NCI-H1436 (cell line): Measurements from ENCODE around the gene TP53.

Experiments used
- DNase-seq: peaks from one replicate; lab custom pipeline; 2025; lab: John Stamatoyannopoulos, UW

TP53 gene

GRCh38 chr17:7687072-7687907, at the start of gene TP53:
TP53 (minus strand) TSS chr17:7687490; CDS start chr17:7676594, 10,896 bp downstream.
- peak; percentile 93 for DNase-seq

- DNase-seq = no peak
Measured at GRCh38 chr17:7732981-7733539, 45.8 kb upstream of the TP53 start.

GRCh38 chr17:7729816-7730215, 42.5 kb upstream of the TP53 start:
- no peak for DNase-seq

- DNase-seq = no peak
Measured at GRCh38 chr17:7727886-7728285, 40.6 kb upstream of the TP53 start.

GRCh38 chr17:7721612-7722011, 34.3 kb upstream of the TP53 start:
- no peak for DNase-seq

GRCh38 chr17:7720125-7720524, 32.8 kb upstream of the TP53 start:
- no peak for DNase-seq

GRCh38 chr17:7719661-7720060, 32.4 kb upstream of the TP53 start:
- DNase-seq = no peak

- no peak for DNase-seq
Measured at GRCh38 chr17:7717756-7718350, 30.6 kb upstream of the TP53 start.

GRCh38 chr17:7716901-7717755, 29.8 kb upstream of the TP53 start, which contains the start of gene DNAH2:
DNAH2 (plus strand) TSS chr17:7717744; CDS start chr17:7719735, 1,991 bp downstream.
- DNase-seq = peak; percentile 93

- DNase-seq = no peak
Measured at GRCh38 chr17:7715936-7716886, 28.9 kb upstream of the TP53 start.

GRCh38 chr17:7714721-7715594, 27.7 kb upstream of the TP53 start:
- DNase-seq = no peak

- no peak for DNase-seq
Measured at GRCh38 chr17:7713782-7714181, 26.5 kb upstream of the TP53 start.

GRCh38 chr17:7712111-7712771, 25.0 kb upstream of the TP53 start:
- no peak for DNase-seq

GRCh38 chr17:7711051-7711755, 23.9 kb upstream of the TP53 start:
- DNase-seq = no peak

GRCh38 chr17:7710301-7710700, 23.0 kb upstream of the TP53 start:
- no peak for DNase-seq

GRCh38 chr17:7709031-7709430, 21.7 kb upstream of the TP53 start:
- no peak for DNase-seq

GRCh38 chr17:7707858-7708750, 20.8 kb upstream of the TP53 start:
- no peak for DNase-seq

GRCh38 chr17:7707446-7707845, 20.2 kb upstream of the TP53 start:
- DNase-seq = no peak
